HepG2 (cell line): ENCODE results near the gene C3orf80. TPM values are rescaled to one million over a fixed set of nuclear protein-coding genes. Genes with fewer than 3 reads are reported as not detected.
"Not testable (repeated sequence)": the region's sequence is repeated elsewhere in the genome, so short reads cannot be mapped to it uniquely, and the experiment has no call there.

Source experiments
- ATAC-seq: fragments of 200-7000 bp; cut with Tn5 transposase; 3 replicates; pipeline ENCODE4 v1.9.1; 2020; ENCODE audit warnings: mild to moderate bottlenecking, moderate library complexity
- BruUV-seq: library from RNA; stranded (reverse); fragments of 400-500 nt; replicated peaks from 2 replicates; lab custom pipeline; 2021; lab: Mats Ljungman, UMichigan
- CTCF ChIA-PET: fragments of 300-600 bp; formaldehyde crosslinking; extraction: SDS; loops from one replicate; lab custom pipeline; 2021; ENCODE audit warnings: low total read pairs, inconsistent platforms, low intra/inter-chr PET ratio; lab: Yijun Ruan, JAX
- POLR2A ChIA-PET: fragments of 350-600 bp; sonication (Branson Sonifier 250); formaldehyde crosslinking; loops from one replicate; lab custom pipeline; 2020; ENCODE audit warnings: antibody characterized with exemption, inconsistent platforms; lab: Yijun Ruan, JAX
- DNase-seq: peaks from one replicate; pipeline ENCODE4 v3.0.0-alpha.2; 2015; ENCODE audit warnings: low spot score
- FAIRE-seq: peaks from 3 replicates; lab custom pipeline; 2011; peaks lifted over from hg19 to GRCh38; lab: Jason Lieb, UNC
- H2AFZ ChIP-seq: one replicate; pipeline ENCODE4 v1.6.1; 2011; ENCODE audit warnings: low read length, inconsistent platforms
- H3K27ac ChIP-seq: fragments of 300-600 bp; 3 replicates; pipeline ENCODE4 v1.8.0; 2011; ENCODE audit warnings: mixed run types, mild to moderate bottlenecking, mixed read lengths, low read length, inconsistent platforms; ENCODE audit not compliant: insufficient read depth; ENCODE audit errors: extremely low read length
- H3K27me3 ChIP-seq, 2 experiments: fragments of 200-600 bp in 1 of 2; 2 replicates in 1 of 2; 3 replicates in 1 of 2; pipeline versions ENCODE4 v1.6.0 to v1.8.0; 2011; ENCODE audit warnings: low read length in 2 of 2, mild to moderate bottlenecking in 2 of 2, moderate library complexity in 2 of 2, inconsistent platforms in 1 of 2; ENCODE audit not compliant: insufficient read depth in 2 of 2, control insufficient read depth in 1 of 2
- H3K36me3 ChIP-seq, 2 experiments: fragments of 200-600 bp in 1 of 2; replicated peaks in 1 of 2; 2 replicates in 1 of 2; 3 replicates in 1 of 2; pipeline versions ENCODE4 v1.5.1 to v1.8.0; 2011; ENCODE audit warnings: low read length in 2 of 2, inconsistent platforms in 1 of 2; ENCODE audit not compliant: insufficient read depth in 2 of 2, control insufficient read depth in 1 of 2
- H3K4me1 ChIP-seq: 2 replicates; pipeline ENCODE4 v1.5.1; 2012; ENCODE audit warnings: low read length, inconsistent platforms; ENCODE audit not compliant: insufficient read depth
- H3K4me2 ChIP-seq: 2 replicates; pipeline ENCODE4 v1.6.0; 2011; ENCODE audit warnings: low read depth, low read length, inconsistent platforms
- H3K4me3 ChIP-seq, 3 experiments: fragments of 200-600 bp in 1 of 3; sonication (generic), shearing (Covaris generic) in 1 of 3; replicated peaks in 1 of 3; 2 replicates each; pipeline ENCODE4 v1.5.1; 2011 to 2016; ENCODE audit warnings: low read length in 3 of 3, inconsistent platforms in 2 of 3, low read depth in 2 of 3, mild to moderate bottlenecking in 2 of 3, control low read depth in 1 of 3, mixed read lengths in 1 of 3; ENCODE audit not compliant: insufficient read depth in 1 of 3
- H3K79me2 ChIP-seq: one replicate; pipeline ENCODE4 v1.6.1; 2011; ENCODE audit warnings: low read length, inconsistent platforms; ENCODE audit not compliant: insufficient read depth
- H3K9ac ChIP-seq: 2 replicates; pipeline ENCODE4 v1.6.0; 2011; ENCODE audit warnings: mild to moderate bottlenecking, low read depth, low read length, inconsistent platforms; ENCODE audit not compliant: insufficient read depth
- H3K9me3 ChIP-seq: 2 replicates; pipeline ENCODE4 v1.5.1; 2012; ENCODE audit warnings: mild to moderate bottlenecking, low read length
- H4K20me1 ChIP-seq: 2 replicates; pipeline ENCODE4 v1.6.0; 2011; ENCODE audit warnings: inconsistent platforms, mild to moderate bottlenecking, low read length, moderate library complexity; ENCODE audit not compliant: insufficient read depth
- DZIP1 ChIP-seq: sonication (generic); formaldehyde crosslinking; IDR thresholded peaks from 2 replicates; pipeline ENCODE4 v1.5.0; 2020; ENCODE audit warnings: mild to moderate bottlenecking, missing genetic modification reagents
- KLF9 ChIP-seq: IDR thresholded peaks from 2 replicates; pipeline ENCODE4 v1.6.1; 2016; ENCODE audit warnings: low read depth
- PLSCR1 ChIP-seq: sonication (generic); formaldehyde crosslinking; IDR thresholded peaks from 2 replicates; pipeline ENCODE4 v1.5.0; 2020; ENCODE audit warnings: missing genetic modification reagents, mild to moderate bottlenecking, borderline replicate concordance
- XBP1 ChIP-seq: sonication (generic); formaldehyde crosslinking; IDR thresholded peaks from 2 replicates; pipeline ENCODE4 v1.5.0; 2020; ENCODE audit warnings: missing genetic modification reagents
- ZNF75D ChIP-seq: sonication (generic); formaldehyde crosslinking; IDR thresholded peaks from 2 replicates; pipeline ENCODE4 v1.8.1; 2023; ENCODE audit warnings: missing genetic modification reagents, mild to moderate bottlenecking, borderline replicate concordance
- WGBS: methylation state at CpG from one replicate; pipeline ENCODE4 v1.1.6; 2017; ENCODE audit warnings: low lambda C conversion rate; 5-methylcytosine and 5-hydroxymethylcytosine counted together
- in situ Hi-C: cut with HindIII; loops from 2 replicates; pipeline ENCODE4 v1.10.0; 2017; ENCODE audit warnings: low pct_unique_long_range_greater_than_20kb; ENCODE audit not compliant: extremely low pct_ligation_motif_present
- intact Hi-C: fragments of 100-400 bp; cut with micrococcal nuclease; formaldehyde crosslinking; loops from one replicate; pipeline ENCODE4 v1.10.0; 2022; ENCODE audit not compliant: unreplicated experiment
- polyA plus RNA-seq, 8 experiments: library from polyadenylated mRNA; depleted of rRNA in 3 of 8; stranded (reverse) in 7 of 8; unstranded in 1 of 8; fragments of >200 nt; fragmentation: Illumina TruSeq in 4 of 8; extraction: Trizol in 4 of 8; gene quantifications; 2 replicates each; pipeline versions ENCODE4 v1.2.1 to v1.2.3, GENCODE V29; 2011 to 2016; ENCODE audit warnings: low read depth in 4 of 8, missing spikeins in 1 of 8, mixed read lengths in 1 of 8; ENCODE audit not compliant: insufficient read depth in 1 of 8
- total RNA-seq, 5 experiments: library from RNA; depleted of rRNA; stranded (reverse); fragments of >200 nt; fragmentation: Illumina TruSeq; extraction: Trizol; gene quantifications; 2 replicates each; pipeline ENCODE4 v1.2.3, GENCODE V29; 2016; ENCODE audit warnings: low read depth in 1 of 5

Gene C3orf80
- total and polyA plus RNA-seq, 2 of the 13 experiments (the other 11 are each of a cell fraction or from before 2014, with no cell fraction given) = 0.03 to 0.04 TPM

DNA sequence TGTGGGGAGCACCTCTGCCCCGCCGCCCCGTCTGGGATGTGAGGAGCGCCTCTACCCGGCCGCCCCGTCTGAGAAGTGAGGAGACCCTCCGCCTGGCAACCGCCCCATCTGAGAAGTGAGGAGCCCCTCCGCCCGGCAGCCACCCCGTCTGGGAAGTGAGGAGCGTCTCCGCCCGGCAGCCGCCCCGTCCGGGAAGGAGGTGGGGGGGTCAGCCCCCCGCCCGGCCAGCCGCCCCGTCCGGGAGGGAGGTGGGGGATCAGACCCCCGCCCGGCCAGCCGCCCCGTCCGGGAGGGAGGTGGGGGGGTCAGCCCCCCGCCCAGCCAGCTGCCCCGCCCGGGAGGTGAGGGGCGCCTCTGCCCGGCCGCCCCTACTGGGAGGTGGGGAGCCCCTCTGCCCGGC is 46.6 kb upstream of the C3orf80 start:
- CTCF ChIA-PET, POLR2A ChIA-PET, H3K4me1 ChIP-seq: not testable (repeated sequence)

DNA sequence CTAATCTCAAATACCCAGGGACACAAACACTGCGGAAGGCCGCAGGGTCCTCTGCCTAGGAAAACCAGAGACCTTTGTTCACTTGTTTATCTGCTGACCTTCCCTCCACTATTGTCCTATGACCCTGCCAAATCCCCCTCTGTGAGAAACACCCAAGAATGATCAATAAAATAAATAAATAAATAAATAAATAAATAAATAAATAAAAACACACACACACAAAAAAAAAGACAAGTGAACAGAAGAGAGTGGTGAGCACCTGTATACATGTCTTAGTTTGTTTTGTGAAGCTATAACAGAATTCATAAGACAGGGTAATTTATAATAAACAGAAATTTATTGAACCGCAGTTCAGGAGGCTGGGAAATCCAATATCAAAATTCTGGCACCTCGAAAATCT is 45.8 kb upstream of the C3orf80 start:
- H3K27ac ChIP-seq, in situ Hi-C loops, POLR2A ChIA-PET, H3K79me2 ChIP-seq, CTCF ChIA-PET, H3K4me2 ChIP-seq, H4K20me1 ChIP-seq, H3K4me3 ChIP-seq, FAIRE-seq, H3K9me3 ChIP-seq, H3K36me3 ChIP-seq, BruUV-seq, H3K27me3 ChIP-seq, H2AFZ ChIP-seq, ATAC-seq, H3K4me1 ChIP-seq, intact Hi-C loops, H3K9ac ChIP-seq, DNase-seq: not testable (repeated sequence)
- 50% methylated on average over 2 of the region's 4 CpGs for WGBS

More for the DNA sequence above, 46.6 kb upstream of the C3orf80 start:
- FAIRE-seq, BruUV-seq, H3K27me3 ChIP-seq, H3K9me3 ChIP-seq, in situ Hi-C loops, H3K4me2 ChIP-seq, ATAC-seq, H2AFZ ChIP-seq, H4K20me1 ChIP-seq, H3K36me3 ChIP-seq, H3K79me2 ChIP-seq, H3K27ac ChIP-seq, H3K4me3 ChIP-seq, intact Hi-C loops, DNase-seq, H3K9ac ChIP-seq: not testable (repeated sequence)
- WGBS = 93% methylated on average over 13 of the region's 35 CpGs

DNA sequence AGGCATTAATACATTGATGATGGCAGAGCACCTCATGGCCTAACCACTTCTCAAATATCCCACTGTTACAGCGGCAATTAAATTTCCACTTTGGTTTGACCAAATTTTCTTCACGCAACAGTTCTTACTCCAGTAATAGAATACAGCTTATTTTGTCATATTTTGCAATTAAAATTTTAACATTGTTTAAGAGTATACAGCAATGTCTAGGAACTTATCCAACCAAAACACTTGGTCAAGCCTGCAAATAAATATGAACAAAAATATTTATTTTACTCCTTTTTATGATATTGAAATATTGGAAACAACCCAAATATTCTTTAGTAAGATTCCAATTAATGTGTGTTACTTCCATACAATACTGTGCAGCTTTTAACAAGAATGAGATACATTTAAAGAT is 45.3 kb upstream of the C3orf80 start:
- no peaks in the 10 kb centered on the region for H3K4me1 ChIP-seq
- 96% methylated on average over 2 of the region's 2 CpGs for WGBS
- ChIA-PET POLR2A (no interaction called here), CTCF (no interaction called here)
- no peak for FAIRE-seq
- H3K9me3 ChIP-seq = no peaks in the 10 kb centered on the region
- H3K27ac ChIP-seq = no peak overlapping the region
- no peaks in the 10 kb centered on the region for H3K36me3 ChIP-seq
- no peak overlapping the region for H2AFZ ChIP-seq
- ATAC-seq = no peak
- no peak for DNase-seq
- no TSS peak for BruUV-seq
- in situ Hi-C loops = no loop called here
- no peak overlapping the region for H3K4me2 ChIP-seq
- no peak overlapping the region for H3K4me3 ChIP-seq
- no peak overlapping the region for H3K9ac ChIP-seq
- TF ChIP-seq PLSCR1 (CRISPR knock-in tag) = no peak
- no peak for TF ChIP-seq XBP1
- TF ChIP-seq DZIP1 (CRISPR knock-in tag) = no peak
- no peak for TF ChIP-seq KLF9 (CRISPR knock-in tag)
- no peak for TF ChIP-seq ZNF75D (CRISPR knock-in tag)
- H3K27me3 ChIP-seq = no peaks in the 10 kb centered on the region
- no peaks in the 10 kb centered on the region for H4K20me1 ChIP-seq
- intact Hi-C loops = no loop called here
- no peaks in the 10 kb centered on the region for H3K79me2 ChIP-seq
